ENCODE data around the gene IMPA2. TPM values are rescaled to one million over a fixed set of nuclear protein-coding genes. Genes with fewer than 3 reads are reported as not detected.
"Not testable (repeated sequence)": the region's sequence is repeated elsewhere in the genome, so short reads cannot be mapped to it uniquely, and the experiment has no call there.

The IMPA2 gene
- total RNA-seq, 2 experiments from 2014 or later: 17.7 to 20.8 TPM

DNA sequence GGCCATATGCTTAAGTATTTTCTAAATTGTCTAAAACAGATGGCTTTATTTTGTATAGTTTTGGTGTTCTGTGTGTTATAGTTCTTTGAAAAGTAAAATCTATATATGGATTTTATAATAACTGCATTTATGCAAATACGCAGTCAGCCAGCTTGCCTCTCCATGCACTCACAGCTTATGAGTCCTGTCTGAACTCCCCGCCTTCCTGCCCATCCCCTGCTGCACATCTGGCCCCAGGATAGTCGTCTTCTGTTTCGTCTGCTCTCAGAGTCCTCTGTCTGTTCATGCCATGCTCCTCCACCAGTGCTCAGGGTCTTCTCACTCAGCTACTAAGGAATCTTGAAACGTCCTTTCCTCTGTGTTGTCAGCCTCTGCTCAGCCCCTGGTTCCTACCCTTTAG lies 84.1 kb downstream of the IMPA2 start:
- Mint-ChIP-seq H3K4me3 (no peak overlapping the region), H3K9me3 (no peaks in the 10 kb centered on the region), H3K36me3 (ENCODE audit: low read depth) (no peaks in the 10 kb centered on the region), H3K27me3 (no peaks in the 10 kb centered on the region), H3K27ac (no peak overlapping the region), H3K4me1 (ENCODE audit: low read depth) (no peaks in the 10 kb centered on the region)
- no peak for ATAC-seq
- POLR2A ChIA-PET: no interaction called here
- CTCF ChIA-PET: interaction anchor here (0.9 kb wide), 1 partner anchor 171 kb away, joined by 4 read pairs; no protein-coding TSS in a partner anchor
- intact Hi-C loops (cut with micrococcal nuclease): no loop called here
- TF ChIP-seq, protein P1, sequence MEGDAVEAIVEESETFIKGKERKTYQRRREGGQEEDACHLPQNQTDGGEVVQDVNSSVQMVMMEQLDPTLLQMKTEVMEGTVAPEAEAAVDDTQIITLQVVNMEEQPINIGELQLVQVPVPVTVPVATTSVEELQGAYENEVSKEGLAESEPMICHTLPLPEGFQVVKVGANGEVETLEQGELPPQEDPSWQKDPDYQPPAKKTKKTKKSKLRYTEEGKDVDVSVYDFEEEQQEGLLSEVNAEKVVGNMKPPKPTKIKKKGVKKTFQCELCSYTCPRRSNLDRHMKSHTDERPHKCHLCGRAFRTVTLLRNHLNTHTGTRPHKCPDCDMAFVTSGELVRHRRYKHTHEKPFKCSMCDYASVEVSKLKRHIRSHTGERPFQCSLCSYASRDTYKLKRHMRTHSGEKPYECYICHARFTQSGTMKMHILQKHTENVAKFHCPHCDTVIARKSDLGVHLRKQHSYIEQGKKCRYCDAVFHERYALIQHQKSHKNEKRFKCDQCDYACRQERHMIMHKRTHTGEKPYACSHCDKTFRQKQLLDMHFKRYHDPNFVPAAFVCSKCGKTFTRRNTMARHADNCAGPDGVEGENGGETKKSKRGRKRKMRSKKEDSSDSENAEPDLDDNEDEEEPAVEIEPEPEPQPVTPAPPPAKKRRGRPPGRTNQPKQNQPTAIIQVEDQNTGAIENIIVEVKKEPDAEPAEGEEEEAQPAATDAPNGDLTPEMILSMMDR (IDR thresholded peaks at IDR 0.05): no peak
- DNase-seq: no peak

DNA sequence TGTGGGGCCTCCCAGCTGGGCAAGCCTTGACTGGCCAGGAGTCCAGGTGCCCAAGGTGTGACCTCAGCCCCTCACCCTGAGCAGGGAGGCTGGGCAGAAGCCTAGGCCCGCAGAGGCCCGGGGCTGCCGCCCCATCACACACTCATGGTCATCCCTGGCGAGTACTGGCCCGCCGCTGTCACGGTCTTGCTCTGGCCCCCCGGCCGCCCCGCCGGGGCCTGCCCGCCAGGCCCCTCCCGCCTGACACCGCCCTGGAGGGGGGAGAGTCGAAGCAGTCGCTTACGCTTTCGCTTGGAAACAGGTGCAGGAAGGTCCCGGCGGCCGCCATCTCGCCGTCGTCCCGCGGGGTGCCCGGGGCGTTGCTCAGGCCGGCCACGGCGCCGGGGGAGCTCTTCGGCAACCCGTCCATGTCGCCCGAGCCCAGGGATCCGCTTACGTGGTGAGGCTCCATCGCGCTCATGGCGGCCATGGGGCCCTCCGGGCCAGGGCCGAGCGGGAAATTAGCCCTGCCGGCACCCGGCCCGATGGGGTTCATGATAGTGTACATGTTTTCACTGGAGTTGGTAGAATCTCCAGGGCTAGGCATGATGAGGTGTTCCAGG lies 85.7 kb downstream of the IMPA2 start:
- Mint-ChIP-seq H3K4me3 (no peak overlapping the region), H3K36me3 (ENCODE audit: low read depth) (no peaks in the 10 kb centered on the region), H3K27me3 (peaks cover under 1% of the 10 kb centered on the region), H3K4me1 (ENCODE audit: low read depth) (no peaks in the 10 kb centered on the region), H3K27ac (no peak overlapping the region), H3K9me3 (no peaks in the 10 kb centered on the region)
- intact Hi-C loops (cut with micrococcal nuclease): no loop called here
- TF ChIP-seq, protein P1 (IDR thresholded peaks at IDR 0.05): no peak
- ChIA-PET POLR2A (no interaction called here), CTCF (no interaction called here)
- ATAC-seq (no peak), DNase-seq (no peak)

DNA sequence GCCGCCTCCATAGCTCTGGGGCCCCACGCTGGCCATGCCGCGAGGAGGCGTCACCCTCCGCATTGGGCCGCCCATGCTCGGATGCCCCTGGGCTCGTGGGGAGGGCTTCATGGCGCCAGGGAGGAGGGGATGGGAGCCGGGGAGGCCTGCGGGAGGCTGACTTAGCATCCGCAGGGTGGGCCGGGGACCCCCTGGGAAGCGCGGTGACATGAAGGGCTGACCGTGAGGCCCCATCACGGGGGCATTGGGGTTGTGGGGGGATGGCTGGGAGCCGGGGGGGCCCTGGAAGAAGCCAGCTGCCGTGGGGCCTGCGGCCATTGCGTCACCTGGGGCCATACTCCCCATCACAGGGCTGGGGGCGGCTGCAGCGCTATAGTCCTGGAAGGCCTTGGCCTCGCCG lies 86.4 kb downstream of the IMPA2 start:
- Mint-ChIP-seq H3K9me3 (no peaks in the 10 kb centered on the region), H3K27me3 (peaks cover 3% of the 10 kb centered on the region), H3K27ac (no peak overlapping the region), H3K36me3 (ENCODE audit: low read depth) (no peaks in the 10 kb centered on the region), H3K4me1 (ENCODE audit: low read depth) (no peaks in the 10 kb centered on the region), H3K4me3 (no peak overlapping the region)
- intact Hi-C loops (cut with micrococcal nuclease): no loop called here
- ChIA-PET CTCF (interaction anchor here (0.6 kb wide), 1 partner anchor 33 kb away, joined by 3 read pairs; no protein-coding TSS in a partner anchor), POLR2A (no interaction called here)
- TF ChIP-seq, protein P1 (IDR thresholded peaks at IDR 0.05): no peak
- ATAC-seq (no peak), DNase-seq (no peak)

DNA sequence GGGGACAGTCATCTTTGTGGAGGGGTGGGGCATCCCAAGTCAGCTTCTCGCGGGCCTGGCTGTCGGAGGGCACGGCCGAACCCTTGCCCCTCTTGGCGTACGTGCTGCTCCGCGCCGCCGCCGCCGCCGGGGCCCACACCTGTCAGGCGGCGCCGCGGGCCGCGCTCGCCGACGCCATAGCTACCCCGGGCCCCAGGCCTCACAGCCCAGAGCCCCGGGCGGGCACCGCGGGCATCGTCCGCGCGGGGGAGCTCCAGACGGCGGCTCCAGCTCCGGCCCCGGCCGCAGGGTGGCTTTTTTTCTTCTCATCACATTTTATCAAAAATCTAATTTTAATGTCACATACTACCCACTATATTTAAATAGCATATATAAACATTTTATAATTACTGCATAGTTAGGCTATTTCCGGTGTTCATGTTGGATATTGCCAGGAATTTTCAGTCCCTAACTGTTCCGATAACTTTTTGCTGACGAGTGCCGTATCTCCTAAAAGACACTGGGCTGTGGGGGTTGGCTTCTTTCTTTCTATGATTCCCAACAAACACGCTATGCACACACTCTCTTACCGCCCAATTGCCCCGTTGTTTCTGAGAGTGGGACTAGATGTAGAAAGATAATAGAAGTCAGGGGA lies 87.1 kb downstream of the IMPA2 start:
- H3K27ac Mint-ChIP-seq; POLR2A ChIA-PET; H3K27me3 Mint-ChIP-seq; H3K36me3 Mint-ChIP-seq (ENCODE audit: low read depth); H3K9me3 Mint-ChIP-seq; intact Hi-C loops (cut with micrococcal nuclease); H3K4me1 Mint-ChIP-seq (ENCODE audit: low read depth); H3K4me3 Mint-ChIP-seq; ATAC-seq; DNase-seq: not testable (repeated sequence)
- CTCF ChIA-PET: interaction anchor here (0.6 kb wide), 1 partner anchor 32 kb away, joined by 3 read pairs; no protein-coding TSS in a partner anchor

DNA sequence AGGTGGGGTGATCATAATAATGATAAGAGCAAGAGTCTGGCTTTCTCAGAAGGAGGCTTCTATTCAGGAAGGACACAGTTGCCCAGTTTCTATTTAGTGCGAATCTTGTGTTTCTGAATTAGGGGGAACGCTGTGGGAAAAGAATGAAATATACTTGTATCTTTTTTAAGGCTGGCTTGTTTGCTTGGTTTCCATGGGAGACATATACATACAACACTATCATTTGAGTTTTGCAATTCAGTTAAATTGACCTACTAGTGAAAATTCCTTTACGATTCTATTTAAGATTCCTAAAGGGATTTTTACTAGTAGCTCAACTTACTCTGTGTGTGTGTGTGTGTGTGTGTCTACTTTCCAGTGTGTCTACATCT lies 87.6 kb downstream of the IMPA2 start:
- no peak for ATAC-seq
- ChIA-PET POLR2A (no interaction called here), CTCF (no interaction called here)
- Mint-ChIP-seq H3K27me3 (peaks cover 7% of the 10 kb centered on the region), H3K27ac (no peak overlapping the region), H3K36me3 (ENCODE audit: low read depth) (no peaks in the 10 kb centered on the region), H3K9me3 (no peaks in the 10 kb centered on the region), H3K4me3 (no peak overlapping the region), H3K4me1 (ENCODE audit: low read depth) (no peaks in the 10 kb centered on the region)
- DNase-seq: no peak
- intact Hi-C loops (cut with micrococcal nuclease): no loop called here
- TF ChIP-seq, protein P1 (IDR thresholded peaks at IDR 0.05): no peak

DNA sequence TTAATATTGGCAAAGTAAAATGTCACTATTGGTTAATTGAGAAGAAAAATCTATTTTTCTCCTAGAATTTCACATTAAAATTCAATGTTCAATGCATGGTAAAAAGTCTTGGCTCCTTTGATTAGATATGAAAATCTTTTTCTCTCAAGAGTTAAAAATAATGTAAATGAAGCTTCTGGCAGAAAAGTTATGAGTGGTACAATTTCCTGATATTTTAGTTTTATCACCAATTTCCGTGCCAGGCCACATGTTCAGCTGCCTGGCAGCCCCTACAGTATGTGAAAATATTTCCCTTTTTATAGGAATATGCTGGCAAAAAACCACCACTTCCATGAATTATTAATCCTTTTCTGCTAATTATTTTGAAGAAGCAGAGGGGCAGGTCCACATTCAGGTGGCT lies 89.8 kb downstream of the IMPA2 start:
- intact Hi-C loops (cut with micrococcal nuclease); H3K36me3 Mint-ChIP-seq (ENCODE audit: low read depth); POLR2A ChIA-PET; H3K27ac Mint-ChIP-seq; DNase-seq; CTCF ChIA-PET; H3K4me1 Mint-ChIP-seq (ENCODE audit: low read depth); H3K9me3 Mint-ChIP-seq; H3K4me3 Mint-ChIP-seq; ATAC-seq: not testable (repeated sequence)
- H3K27me3 Mint-ChIP-seq: peaks cover 12% of the 10 kb centered on the region

Data from activated CD8-positive, alpha-beta T cell treated with anti-CD3 and anti-CD28 coated beads for 36 hours (primary cell).